Erythroblast (primary cell): ENCODE measurements around the gene OSBPL2.

Experiments used
- GATA1 ChIP-seq: IDR thresholded peaks from 2 replicates; pipeline ENCODE4 v1.6.1; 2011; ENCODE audit warnings: low read depth, mild to moderate bottlenecking, control low read depth, low read length, moderate library complexity
- POLR2A ChIP-seq: IDR thresholded peaks from 2 replicates; pipeline ENCODE4 v1.6.1; 2011; ENCODE audit warnings: mild to moderate bottlenecking, low read length

DNA sequence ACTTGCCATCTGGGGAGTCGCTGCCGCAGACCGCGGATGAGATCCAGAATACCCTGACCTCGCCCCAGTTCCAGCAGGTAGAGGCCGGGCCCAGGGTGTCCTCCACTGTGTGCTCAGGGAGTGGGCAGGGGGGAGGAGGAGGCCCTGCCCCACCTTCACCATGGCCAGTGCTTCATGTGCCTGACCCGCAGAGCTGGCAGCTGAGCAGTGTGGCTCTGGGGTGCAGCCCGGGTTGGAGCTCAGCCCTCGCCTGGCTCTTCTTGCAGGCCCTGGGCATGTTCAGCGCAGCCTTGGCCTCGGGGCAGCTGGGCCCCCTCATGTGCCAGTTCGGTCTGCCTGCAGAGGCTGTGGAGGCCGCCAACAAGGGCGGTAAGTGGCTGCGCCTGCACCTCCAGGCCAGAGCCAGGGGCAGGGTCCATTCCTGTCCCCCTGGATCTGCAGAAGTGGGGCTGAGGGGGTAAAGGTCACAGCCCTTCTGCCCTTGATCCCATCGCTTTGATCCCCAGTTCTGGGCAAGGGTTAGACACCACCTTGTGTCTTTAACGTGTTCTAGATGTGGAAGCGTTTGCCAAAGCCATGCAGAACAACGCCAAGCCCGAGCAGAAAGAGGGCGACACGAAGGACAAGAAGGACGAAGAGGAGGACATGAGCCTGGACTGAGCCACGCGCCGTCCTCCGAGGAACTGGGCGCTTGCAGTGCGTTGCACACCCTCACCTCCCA is 69.9 kb downstream of the OSBPL2 start:
- TF ChIP-seq POLR2A (no peak), GATA1 (no peak)
